ENCODE results near the gene COMT.

GRCh38 chr22:19959043-19959586, 17.5 kb downstream of the COMT start:
- TF ChIP-seq CTCF (IDR thresholded peaks at IDR 0.05) = no peak
- TF ChIP-seq REST (IDR thresholded peaks at IDR 0.05; ENCODE audit: insufficient read depth in 1 of 2, low read depth in 2 of 2, low read length in 1 of 2) = no peak
- no peak for TF ChIP-seq POLR2AphosphoS5 (IDR thresholded peaks at IDR 0.05; ENCODE audit: low read depth, low read length)
- TF ChIP-seq TCF7L2 (IDR thresholded peaks at IDR 0.05; ENCODE audit: low read depth, low read length) = no peak
- TF ChIP-seq SIN3A (IDR thresholded peaks at IDR 0.05; ENCODE audit: borderline replicate concordance, insufficient read depth, low read depth, low read length) = no peak

Measured in Panc1 (cell line).